ENCODE data around the gene ZSCAN26.

ZSCAN26 gene

DNA sequence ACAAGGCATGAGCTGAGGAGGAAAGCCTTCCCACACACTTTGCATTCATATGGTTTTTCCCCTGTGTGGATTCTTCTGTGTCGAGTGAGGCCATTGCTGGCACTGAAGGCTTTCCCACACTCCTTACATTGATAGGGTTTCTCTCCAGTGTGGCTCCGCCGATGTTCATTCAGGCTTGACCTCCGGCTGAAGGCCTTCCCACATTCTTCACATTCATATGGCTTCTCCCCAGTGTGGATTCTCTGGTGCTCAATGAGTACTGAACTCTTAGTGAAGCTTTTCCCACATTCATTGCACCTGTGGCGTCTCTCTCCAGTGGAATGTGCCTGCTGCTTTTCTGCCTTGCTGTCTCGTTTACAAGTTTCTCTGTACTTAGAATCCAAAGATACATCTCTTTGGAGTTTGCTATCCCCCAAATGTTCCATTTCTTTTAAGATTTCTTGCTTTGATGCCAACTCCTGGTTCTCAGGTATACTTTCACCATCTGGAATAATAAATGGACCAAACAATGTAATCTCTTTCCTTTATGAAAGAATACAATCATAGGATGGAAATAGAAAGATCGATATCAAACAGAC, 59.5 kb downstream of the ZSCAN26 start:
- no peak for DNase-seq

All from EL (cell line).